Measurements from ENCODE around the gene OLFM2. TPM values are rescaled to one million over a fixed set of nuclear protein-coding genes. Genes with fewer than 3 reads are reported as not detected.
A peak's percentile ranks its signal among the peaks of the same experiment; 100 is the strongest.

Gene OLFM2
- total RNA-seq, 1 experiment from 2014 or later: 75.6 TPM

GRCh38 chr19:9937001-9937411 is 691 bp upstream of the OLFM2 start:
- DNase-seq: peak; percentile 73
- no peak overlapping the region for H4K91ac ChIP-seq (ENCODE audit: insufficient read length, low read depth, low read length)
- H3K23me2 ChIP-seq (ENCODE audit: insufficient read length, low read depth, low read length, poor library complexity, severe bottlenecking): peaks cover 10% of the 10 kb centered on the region
- H3K4me1 Mint-ChIP-seq: peaks cover 23 to 36% of the 10 kb centered on the region in 2 experiments
- peaks cover 5% of the 10 kb centered on the region for H3K79me1 ChIP-seq (ENCODE audit: insufficient read depth, low read depth, low read length, poor library complexity, severe bottlenecking)
- H3K4me1 ChIP-seq (ENCODE audit: insufficient read depth, low read length): peaks cover 6% of the 10 kb centered on the region; the same call in 1 of the 2 replicates
- H2AK5ac ChIP-seq (ENCODE audit: insufficient read length, low read length): no peak overlapping the region
- no peak overlapping the region for H2BK20ac ChIP-seq (ENCODE audit: low read depth, low read length, poor library complexity, severe bottlenecking)
- no peaks in the 10 kb centered on the region for H4K20me1 ChIP-seq (ENCODE audit: control insufficient read depth, insufficient read depth, insufficient read length)
- H3K27me3 Mint-ChIP-seq (ENCODE audit: low read depth): peaks cover 25% of the 10 kb centered on the region
- no peak overlapping the region for H3K4ac ChIP-seq (ENCODE audit: low read depth, low read length)
- H2AFZ ChIP-seq (ENCODE audit: low read length): no peak overlapping the region
- no peak overlapping the region for H4K8ac ChIP-seq (replicated peaks; ENCODE audit: insufficient read length, low read depth, low read length)
- no peak for TF ChIP-seq CTCF (conservative IDR thresholded peaks at IDR 0.05)
- H2BK120ac ChIP-seq (ENCODE audit: low read depth, low read length, poor library complexity, severe bottlenecking): no peak overlapping the region
- H3K36me3 Mint-ChIP-seq (ENCODE audit: insufficient read depth in 1 of 3, low read depth in 3 of 3): no peaks in the 10 kb centered on the region; a peak in 3 of 7 replicates
- H3K79me2 ChIP-seq (ENCODE audit: insufficient read depth, low read length): no peaks in the 10 kb centered on the region
- no peak overlapping the region for H3T11ph ChIP-seq (ENCODE audit: low read length)
- no peak overlapping the region for H2BK5ac ChIP-seq (ENCODE audit: insufficient read length, low read length)
- H3K23ac ChIP-seq (ENCODE audit: insufficient read length, low read depth, low read length): no peak overlapping the region
- no peak overlapping the region for H3K27ac ChIP-seq (ENCODE audit: insufficient read length, low read depth, low read length)
- H2BK12ac ChIP-seq (ENCODE audit: insufficient read length, low read depth, low read length): no peak overlapping the region
- H3K18ac ChIP-seq (ENCODE audit: insufficient read length, low read depth, low read length): no peak overlapping the region
- peak overlapping the region; percentile 1 to 98 (median 96) for H3K27ac Mint-ChIP-seq
- no CpG with 5 or more reads among the region's 20 CpGs for WGBS (ENCODE audit: extremely low coverage, insufficient read length, low lambda C conversion rate)
- H3K4me2 ChIP-seq (ENCODE audit: insufficient read depth, insufficient read length, low read length): peak overlapping the region; percentile 62
- H4K5ac ChIP-seq (ENCODE audit: insufficient read length, low read depth, low read length): no peak overlapping the region
- H3K9me3 ChIP-seq (ENCODE audit: control insufficient read depth, low read depth, low read length): no peaks in the 10 kb centered on the region
- no peaks in the 10 kb centered on the region for H3K27me3 ChIP-seq (ENCODE audit: insufficient read depth, low read length)
- H3K9ac ChIP-seq (ENCODE audit: extremely low read depth, insufficient read length, low read length): no peak overlapping the region
- H3K4me3 Mint-ChIP-seq: peak overlapping the region; percentile 71 to 80
- H3K14ac ChIP-seq (ENCODE audit: insufficient read depth, low read length): no peak overlapping the region
- no peak overlapping the region for H2BK15ac ChIP-seq (ENCODE audit: low read depth, low read length)
- H3K9me3 Mint-ChIP-seq: peaks cover 3 to 8% of the 10 kb centered on the region in 2 experiments; a peak in 3 of 5 replicates
- no peak overlapping the region for H3K56ac ChIP-seq (ENCODE audit: insufficient read length, low read depth, low read length)
